GM18508 (cell line): Measurements from ENCODE around the gene PPFIBP2.

Experiments used
- ATAC-seq: cut with Tn5 transposase; IDR thresholded peaks from one replicate; pipeline ENCODE4 v1.9.1; 2021; ENCODE audit warnings: moderate number of reproducible peaks; ENCODE audit not compliant: insufficient read depth, unreplicated experiment

The PPFIBP2 gene

DNA sequence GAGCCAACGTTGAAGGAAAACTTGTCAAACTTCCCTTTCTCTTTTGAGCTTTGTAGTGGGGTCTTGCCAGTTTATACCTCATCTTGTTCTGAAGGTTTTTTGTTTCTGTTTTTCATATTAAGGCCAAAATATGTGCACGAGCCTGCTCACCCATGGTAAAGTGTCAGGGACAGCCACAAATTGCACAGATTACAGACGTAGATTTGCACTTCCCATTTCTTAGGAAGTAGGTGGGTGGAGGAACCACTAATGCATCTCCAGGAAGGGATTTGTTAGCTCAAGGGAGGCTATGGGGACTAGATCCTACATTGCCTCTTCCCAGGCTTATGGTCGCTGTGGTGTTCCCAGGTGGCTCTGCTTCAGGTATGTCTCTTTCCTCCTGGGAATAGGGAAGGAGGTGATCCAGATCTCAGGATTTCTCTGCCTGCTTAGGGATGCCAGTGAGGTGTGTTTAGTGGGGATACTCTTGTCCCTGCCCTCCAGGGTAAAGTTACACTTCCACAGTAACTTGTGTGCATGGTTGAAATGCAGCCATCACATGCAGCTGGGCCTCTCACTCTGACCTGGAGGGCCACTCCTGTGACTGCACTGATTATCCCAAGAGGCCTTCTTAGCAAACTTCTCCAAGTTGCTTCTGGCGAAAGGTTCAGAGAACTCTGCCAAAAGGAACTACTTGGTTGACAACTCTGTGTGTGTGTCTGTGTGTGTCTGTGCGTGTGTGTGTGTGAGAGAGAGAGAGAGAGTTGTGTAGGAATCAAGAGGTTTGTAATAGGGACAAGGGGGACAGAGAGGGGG, 9.8 kb downstream of the PPFIBP2 start:
- no peak for ATAC-seq

GRCh38 chr11:7524462-7525235, 10.8 kb downstream of the PPFIBP2 start:
- no peak for ATAC-seq

GRCh38 chr11:7525424-7525823, 11.6 kb downstream of the PPFIBP2 start:
- ATAC-seq, result no peak

- no peak for ATAC-seq
Measured at GRCh38 chr11:7527029-7527428, 13.2 kb downstream of the PPFIBP2 start.

GRCh38 chr11:7528514-7529049, 14.8 kb downstream of the PPFIBP2 start:
- no peak for ATAC-seq

DNA sequence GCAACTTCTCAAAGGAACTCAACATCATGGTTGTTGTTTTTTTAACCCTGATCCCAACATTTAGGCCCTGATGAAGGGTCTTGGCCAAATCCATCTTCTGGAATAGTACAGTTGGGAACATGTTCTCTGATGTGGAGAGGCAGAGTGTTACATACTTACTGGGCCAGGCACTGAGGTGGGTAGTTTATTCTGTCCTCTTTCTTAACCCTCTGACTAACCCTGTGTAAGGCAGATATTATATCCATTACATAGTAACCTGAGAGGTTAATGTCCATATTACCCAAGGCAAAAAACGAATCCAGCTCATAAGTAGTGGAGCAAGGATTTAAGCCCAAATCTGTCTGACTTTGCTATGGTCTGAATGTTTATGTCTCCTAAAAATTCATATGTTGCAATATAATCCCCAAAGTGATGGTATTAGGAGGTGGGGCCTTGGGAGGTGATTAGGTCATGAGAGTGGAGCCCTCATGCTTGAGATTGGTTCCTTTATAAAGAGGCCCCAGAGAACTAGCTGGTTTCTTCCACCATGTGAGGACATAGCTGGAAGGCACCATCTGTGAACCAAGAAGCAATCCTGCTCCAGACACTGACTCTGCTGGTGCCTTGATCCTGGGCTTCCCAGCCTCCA, 16.3 kb downstream of the PPFIBP2 start:
- ATAC-seq, result no peak

DNA sequence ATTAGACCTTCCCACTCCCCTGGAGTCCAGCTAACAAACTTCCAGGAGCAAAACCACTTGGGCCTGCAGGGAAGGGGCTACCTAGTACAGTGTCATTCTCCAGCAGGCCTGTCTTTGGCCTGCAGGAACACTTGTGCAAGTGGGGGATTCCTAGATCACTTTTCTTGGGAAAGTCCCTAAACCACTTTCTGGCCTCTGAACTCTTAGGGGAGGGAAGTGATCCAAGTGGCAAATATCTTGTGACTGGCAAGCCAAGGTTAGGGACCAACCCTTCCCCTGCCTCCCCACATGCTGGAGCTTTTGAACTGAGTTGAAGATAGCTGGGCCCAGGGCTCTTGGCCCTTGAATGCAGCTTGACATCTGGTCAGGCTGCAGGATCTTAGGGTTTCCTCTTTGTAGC, 17.2 kb downstream of the PPFIBP2 start:
- ATAC-seq, result no peak

DNA sequence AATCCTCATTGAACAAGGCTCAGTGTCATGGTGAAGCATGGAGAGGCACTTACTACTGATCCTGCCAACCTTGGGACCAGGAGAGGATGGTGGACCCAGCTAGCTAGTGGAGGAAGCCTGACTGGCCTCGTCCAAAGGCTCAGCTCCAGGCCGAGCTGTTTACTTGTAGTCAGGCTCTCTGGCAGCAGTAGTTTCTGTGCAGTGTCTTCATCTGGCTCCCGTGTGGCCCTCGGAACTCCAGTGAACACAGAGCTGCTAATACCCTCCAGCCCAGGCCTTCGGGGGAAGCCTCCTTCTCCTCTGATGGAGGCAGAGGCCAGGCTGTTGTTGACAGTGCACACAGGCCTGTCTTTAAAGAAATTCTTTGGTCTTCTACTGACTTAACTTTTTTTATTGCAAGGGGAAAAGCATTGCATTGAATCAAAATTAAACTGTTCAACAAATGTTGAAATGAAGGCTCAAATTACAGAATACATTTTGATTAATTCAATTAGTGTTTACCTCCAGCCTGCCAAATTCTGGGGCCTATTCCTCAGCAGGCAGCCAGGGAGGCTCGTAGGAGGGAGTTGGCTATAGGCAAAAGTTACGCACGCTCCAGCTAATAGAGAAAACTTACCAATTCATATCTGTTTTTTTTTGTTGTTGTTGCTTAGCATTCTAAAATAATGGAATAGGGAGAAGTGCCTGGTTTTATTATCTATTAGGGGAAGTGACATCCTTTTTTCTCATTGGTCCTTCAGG, 18.8 kb downstream of the PPFIBP2 start:
- ATAC-seq, result no peak

DNA sequence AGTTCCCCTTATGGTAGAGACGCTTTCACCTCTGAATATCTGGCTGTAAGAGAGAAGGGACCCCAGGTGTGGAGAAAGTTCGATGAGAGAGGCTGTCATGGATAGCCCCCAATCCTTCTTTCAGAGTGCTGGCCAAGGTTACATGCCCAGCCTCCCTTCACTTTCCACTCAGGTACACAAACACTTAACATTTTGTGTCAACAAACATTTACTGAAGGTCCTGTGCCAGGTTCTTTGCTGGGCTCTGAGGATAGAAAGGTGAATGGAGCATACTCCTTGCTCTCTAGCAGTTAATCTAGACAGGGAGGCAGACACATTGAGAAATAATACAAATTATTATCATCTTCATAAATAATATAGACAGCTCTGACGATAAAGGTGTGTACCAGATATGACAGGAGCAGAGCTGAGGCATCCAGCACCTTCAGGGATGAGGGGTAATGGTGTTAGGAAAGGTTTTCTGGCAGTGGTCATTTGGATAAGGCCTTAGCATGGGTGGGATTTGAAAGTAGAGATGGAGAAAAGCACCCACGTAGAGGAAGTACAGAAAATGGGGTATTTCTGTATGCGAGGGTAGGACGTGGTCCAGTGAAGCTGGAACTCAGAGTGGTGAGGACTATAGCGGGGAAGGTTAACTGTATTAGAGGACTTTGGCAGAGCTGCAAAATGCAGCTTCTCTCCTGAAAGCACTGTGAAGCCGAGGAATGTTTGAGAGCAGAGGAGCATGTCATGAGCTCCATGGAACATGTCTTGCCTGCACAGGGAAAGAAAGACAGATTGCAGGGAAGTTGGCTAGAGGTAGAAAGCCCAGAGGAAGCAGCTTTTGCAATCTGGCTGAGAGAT, 19.6 kb downstream of the PPFIBP2 start:
- ATAC-seq, result no peak

DNA sequence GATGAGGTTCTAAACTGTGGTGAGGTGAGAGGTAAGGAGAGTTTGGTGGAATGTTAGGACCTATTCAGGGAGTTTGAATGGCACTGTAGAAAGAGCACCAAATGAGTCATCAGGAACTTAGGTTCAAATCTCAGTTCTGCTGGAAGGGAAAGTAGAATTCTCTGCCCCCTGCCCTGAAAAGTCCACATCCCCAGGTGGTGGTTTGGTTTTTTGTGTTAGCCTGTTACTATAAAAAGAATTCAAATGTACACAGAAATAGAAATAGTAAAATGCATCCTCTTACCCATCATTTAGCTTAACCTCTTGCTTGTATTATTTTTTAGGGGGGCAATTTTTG, 20.2 kb downstream of the PPFIBP2 start:
- no peak for ATAC-seq

DNA sequence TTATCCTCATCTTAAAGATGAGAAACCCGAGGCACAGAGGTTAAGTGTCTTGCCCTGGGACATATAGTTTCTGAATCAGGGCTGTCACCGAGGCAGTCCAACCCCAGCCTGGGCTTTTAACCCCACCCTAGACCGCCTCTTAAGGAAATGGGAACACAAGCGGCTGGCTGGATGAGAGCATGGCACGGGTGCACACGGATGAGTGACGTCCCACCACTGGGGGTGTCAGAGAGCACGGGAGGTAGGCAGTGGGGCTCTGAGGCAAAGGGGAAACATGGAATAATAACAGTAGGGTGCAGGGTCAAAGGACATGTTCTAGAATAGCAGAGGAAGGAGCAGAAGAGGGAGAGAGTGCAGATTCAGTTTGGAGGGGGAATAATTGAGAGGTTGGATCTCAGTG, 22.3 kb downstream of the PPFIBP2 start:
- no peak for ATAC-seq

- no peak for ATAC-seq
Measured at GRCh38 chr11:7537265-7537664, 23.5 kb downstream of the PPFIBP2 start.

- ATAC-seq, result no peak
Measured at GRCh38 chr11:7538031-7538430, 24.2 kb downstream of the PPFIBP2 start.

GRCh38 chr11:7538466-7539454, 25.0 kb downstream of the PPFIBP2 start:
- no peak for ATAC-seq

- ATAC-seq, result no peak
Measured at GRCh38 chr11:7540830-7541555, 27.2 kb downstream of the PPFIBP2 start.

- no peak for ATAC-seq
Measured at GRCh38 chr11:7543302-7543701, 29.5 kb downstream of the PPFIBP2 start.

GRCh38 chr11:7544021-7544420, 30.2 kb downstream of the PPFIBP2 start:
- ATAC-seq, result no peak

GRCh38 chr11:7545611-7546010, 31.8 kb downstream of the PPFIBP2 start:
- no peak for ATAC-seq
